RPMI8226 (cell line): ENCODE measurements around the gene SFMBT2.
"Not testable (repeated sequence)": the region's sequence is repeated elsewhere in the genome, so short reads cannot be mapped to it uniquely, and the experiment has no call there.

Source experiments
- DNase-seq: peaks from one replicate; pipeline ENCODE4 v3.0.0-alpha.2; 2015

Gene SFMBT2

GRCh38 chr10:7209458-7209857 lies 201.4 kb downstream of the SFMBT2 start:
- DNase-seq, result no peak

DNA sequence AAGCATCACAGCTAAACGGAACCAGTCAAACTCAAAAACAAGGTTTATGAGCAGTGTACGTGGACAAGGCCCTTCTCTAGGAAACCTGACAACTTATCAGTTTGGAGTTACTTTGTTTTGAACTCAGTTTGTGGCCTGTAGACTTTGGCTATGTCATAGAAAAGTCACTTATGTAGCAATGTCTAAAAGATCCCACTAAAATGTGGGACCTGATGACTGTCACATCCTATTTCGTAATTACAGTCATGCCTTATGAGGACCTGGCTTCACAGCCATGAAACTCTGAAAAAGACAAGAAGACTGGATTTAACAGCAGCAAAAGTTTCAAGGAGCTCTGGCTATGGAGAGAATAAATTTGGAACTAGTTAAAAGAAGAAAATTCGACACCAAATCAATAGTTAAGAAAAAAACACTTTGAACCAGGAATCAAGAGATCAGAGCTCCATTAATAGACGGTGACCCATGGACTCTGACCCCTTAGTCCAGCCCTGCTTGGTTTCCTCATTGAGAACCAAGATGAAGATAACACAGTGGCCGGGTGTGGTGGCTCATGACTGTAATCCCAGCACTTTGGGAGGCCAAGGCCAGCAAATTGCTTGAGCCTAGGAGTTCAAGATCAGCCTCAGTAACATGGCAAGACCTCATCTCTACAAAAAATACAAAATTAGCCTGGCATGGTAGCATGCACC lies 204.3 kb downstream of the SFMBT2 start:
- no peak for DNase-seq

- no peak for DNase-seq
These were observed 205.2 kb downstream of the SFMBT2 start for GRCh38 chr10:7205656-7206055.

DNA sequence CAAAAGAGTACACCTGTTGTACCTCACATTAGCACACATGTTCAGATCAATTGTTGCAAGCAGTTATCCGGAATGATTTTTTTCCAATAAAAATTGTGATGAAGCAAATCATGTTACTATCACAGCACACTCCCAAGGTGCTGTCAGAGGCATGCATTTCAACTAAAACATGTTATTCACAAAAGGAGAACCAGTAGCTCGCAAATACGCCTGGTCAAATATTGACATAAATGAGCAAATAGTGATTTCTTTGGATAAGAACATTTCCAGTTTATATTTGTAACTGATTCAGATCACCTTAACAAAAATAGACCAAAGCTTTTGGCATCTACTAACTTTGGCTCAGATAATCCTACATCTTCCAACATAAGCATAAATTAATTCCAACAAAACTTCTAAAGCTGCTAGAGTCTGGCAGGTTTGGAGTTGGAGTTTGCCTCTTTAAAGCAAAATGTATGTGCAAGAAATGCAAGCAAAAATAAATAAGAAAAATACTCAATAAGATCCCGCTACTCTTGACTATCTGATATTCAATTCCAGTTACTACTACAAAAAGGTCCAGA lies 208.0 kb downstream of the SFMBT2 start:
- DNase-seq, result no peak

DNA sequence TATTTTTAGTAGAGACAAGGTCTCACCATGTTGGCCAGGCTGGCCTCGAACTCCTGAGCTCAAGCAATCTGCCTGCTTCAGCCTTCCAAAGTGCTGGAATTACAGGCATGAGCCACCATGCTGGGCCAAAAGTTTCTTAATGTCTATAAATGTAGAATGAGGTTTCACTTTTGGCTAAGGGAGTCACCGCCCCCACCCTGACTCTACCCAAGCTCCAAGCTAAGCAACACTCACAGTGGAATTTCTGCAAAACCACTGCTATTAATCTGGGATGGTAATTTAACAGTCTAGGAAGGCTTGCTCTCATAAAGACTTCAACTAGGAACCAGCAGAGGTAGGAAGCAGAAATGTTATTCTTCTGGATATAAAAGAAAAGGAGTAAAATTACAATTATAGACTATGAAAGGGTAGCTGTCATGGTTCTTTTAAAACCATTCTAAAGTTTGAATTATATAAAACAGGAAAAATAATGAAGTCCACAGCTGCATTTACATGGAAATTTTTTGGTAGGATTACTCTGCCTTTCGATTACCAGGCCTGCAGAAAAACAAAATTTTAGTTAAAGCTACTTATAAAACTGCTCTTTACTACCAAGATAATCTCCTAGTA lies 211.6 kb downstream of the SFMBT2 start:
- no peak for DNase-seq

DNA sequence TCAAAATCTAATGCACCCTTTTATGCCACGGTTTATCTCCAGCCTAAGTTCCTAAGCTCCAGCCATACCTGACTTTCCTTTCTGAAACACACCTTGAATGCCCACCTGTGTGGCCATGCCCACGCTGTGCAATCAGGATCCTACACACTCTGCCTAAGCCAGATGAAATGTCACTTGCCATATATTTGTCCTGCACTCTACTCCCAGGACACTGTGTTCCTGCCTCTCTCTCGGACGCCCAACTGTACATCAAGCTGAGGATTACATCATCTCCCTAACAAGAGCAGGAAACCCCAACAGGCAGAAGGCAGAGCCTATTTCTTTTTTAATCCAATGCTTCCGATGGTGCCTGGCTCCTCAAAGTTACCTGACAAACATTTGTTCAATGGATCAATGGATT lies 214.6 kb downstream of the SFMBT2 start:
- no peak for DNase-seq

DNA sequence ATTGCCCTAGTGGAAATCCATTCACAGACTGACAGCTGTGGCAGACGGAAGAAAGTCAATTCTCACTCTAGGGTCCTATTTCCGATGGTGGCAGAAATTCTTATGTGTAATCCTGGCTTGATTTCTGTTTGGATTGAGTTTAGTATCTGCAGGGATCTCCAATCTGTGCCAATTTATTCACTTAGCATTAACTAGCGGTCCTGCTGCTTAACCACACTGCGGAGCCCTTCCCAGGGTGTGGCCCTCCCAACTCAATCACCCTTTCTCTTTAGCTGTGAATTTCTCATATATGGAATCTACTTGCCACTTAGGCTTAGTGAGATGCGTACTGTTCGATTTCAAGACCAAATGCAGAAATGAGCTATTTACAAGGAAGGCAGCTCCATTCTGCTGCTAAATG lies 215.7 kb downstream of the SFMBT2 start:
- DNase-seq, result no peak

DNA sequence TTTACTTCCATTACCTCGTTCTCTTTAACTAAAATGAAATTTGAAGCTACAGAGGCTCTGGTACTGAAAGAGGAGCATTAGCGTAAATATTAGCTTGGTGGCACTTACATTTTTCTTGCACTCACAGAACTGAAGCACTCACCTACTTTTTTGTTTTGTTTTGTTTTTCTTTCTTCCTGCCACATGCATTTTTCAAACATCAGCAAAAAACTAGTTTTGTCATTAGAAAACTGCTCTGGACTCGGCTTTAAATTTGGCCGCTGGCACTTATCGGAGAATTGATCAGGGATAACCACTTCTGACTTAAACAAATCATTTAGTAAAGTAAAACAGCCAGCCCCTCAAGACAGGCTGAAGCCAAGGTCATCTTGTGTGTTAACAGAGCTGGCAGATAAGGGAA lies 216.3 kb downstream of the SFMBT2 start:
- no peak for DNase-seq

GRCh38 chr10:7193369-7193768 lies 217.5 kb downstream of the SFMBT2 start:
- DNase-seq, result no peak

GRCh38 chr10:7192831-7193361 lies 217.9 kb downstream of the SFMBT2 start:
- no peak for DNase-seq

- DNase-seq, result no peak
These were observed 218.8 kb downstream of the SFMBT2 start for GRCh38 chr10:7192061-7192460.

DNA sequence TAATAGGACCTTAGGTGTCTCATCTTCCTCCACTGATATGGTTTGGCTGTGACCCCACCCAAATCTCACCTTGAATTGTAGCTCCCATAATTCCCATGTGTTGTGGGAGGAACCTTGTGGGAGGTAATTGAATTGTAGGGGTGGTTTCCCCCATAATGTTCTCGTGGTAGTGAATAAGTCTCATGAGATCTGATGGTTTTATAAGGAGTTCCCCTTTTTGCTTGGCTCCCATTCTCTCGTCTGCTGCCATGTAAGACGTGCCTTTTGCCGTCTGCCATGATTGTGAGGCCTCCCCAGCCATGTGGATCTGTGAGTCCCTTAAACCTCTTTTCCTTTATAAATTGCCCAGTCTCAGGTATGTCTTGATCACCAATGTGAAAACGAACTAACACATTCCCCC lies 220.1 kb downstream of the SFMBT2 start:
- DNase-seq, result not testable (repeated sequence)

DNA sequence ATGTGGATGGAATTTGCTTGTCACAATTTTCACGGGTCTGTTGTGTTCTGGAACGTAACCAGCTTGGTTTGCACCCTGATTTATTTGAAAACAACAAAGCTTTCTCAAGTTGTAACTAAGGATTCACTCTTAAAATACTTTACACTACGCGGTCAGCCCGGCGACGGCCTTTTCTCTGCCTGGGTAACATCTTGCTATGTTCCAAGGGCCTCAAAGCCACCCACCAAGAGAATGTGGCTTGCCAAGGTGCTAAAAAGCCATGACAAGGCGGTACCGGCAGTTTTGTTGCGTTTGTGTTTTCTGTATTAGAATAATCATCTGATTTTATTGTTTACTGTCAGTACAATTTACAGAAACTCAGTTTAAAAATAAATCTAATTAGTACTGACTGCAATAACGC lies 220.9 kb downstream of the SFMBT2 start:
- no peak for DNase-seq

GRCh38 chr10:7188456-7189050 lies 222.3 kb downstream of the SFMBT2 start:
- no peak for DNase-seq

GRCh38 chr10:7186387-7187018 lies 224.3 kb downstream of the SFMBT2 start:
- DNase-seq, result no peak

DNA sequence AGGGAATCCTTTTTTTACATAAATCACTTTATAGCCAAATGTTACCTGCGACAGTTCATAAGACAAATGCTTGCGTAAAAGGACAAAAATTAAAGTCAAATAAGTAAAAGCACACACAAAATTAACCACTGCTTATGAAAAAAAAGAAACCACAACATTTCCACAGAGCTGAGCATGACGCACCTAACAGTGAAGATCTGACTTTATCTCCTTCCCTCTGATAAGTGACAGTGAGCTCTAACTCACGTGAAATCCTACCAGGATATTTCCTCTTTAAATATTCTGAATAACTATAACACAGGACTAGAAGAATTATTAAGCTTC lies 225.5 kb downstream of the SFMBT2 start:
- DNase-seq, result no peak

- DNase-seq, result no peak
These were observed 226.0 kb downstream of the SFMBT2 start for GRCh38 chr10:7184660-7185366.

GRCh38 chr10:7184116-7184515 lies 226.7 kb downstream of the SFMBT2 start:
- DNase-seq, result not testable (repeated sequence)

GRCh38 chr10:7182327-7182726 lies 228.5 kb downstream of the SFMBT2 start:
- DNase-seq, result not testable (repeated sequence)

GRCh38 chr10:7181420-7181819 lies 229.4 kb downstream of the SFMBT2 start:
- DNase-seq, result no peak

DNA sequence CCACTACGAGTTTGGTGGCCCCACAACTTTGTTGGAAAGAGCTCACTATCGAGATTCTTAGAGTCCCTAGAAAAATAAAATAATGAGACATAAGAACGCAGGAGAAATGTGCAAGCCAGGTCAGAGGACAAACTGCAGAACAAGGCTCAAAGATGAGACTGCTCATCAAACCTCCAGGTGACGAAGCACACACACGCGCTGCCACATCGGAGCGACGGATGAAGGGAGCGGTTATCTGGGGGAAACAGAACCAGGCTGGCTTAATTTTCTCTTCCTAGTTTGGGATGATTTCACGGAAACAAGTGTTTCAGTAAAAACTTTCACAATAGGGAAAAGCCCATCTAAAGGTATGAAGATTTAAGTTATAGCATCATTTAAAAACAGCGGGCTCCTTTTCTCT lies 231.3 kb downstream of the SFMBT2 start:
- DNase-seq, result no peak

- DNase-seq, result no peak
These were observed 236.9 kb downstream of the SFMBT2 start for GRCh38 chr10:7173948-7174347.

GRCh38 chr10:7171825-7172224 lies 239.0 kb downstream of the SFMBT2 start:
- no peak for DNase-seq
